ENCODE data around the gene ZNF534. TPM values are rescaled to one million over a fixed set of nuclear protein-coding genes. Genes with fewer than 3 reads are reported as not detected.
"Not testable (repeated sequence)": the region's sequence is repeated elsewhere in the genome, so short reads cannot be mapped to it uniquely, and the experiment has no call there.

Gene ZNF534
- total RNA-seq, 2 experiments from 2014 or later, result not detected

DNA sequence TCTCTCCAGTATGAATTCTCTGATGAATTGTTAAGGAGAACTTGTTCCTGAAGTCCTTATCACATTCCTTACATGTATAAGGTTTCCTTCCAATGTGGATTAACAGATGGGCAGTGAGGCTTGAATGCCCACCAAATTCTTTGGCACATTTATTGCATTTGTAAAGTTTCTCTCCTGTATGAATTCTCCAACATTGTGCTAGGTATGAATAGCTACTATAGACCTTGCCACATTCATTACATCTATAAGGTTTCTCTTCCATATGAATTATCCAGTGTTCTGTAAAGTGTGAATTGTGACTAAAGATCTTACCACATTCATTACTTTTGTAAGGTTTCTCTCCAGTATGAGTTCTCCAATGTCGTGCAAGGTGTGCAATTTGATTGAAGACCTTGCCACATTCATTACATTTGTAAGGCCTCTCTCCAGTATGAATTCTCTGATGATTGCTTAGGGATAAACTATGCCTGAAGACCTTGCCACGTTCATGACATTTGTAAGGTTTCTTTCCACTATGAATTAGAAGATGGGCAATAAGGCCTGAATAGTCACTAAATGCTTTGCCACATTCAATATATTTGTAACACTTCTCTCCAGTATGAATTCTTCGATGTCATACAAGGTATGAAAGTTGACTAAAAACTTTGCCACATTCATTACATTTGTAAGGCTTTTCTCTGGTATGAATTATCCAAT lies 44.9 kb downstream of the ZNF534 start:
- ChIA-PET CTCF (no interaction called here), POLR2A (no interaction called here)
- H3K27ac Mint-ChIP-seq, result no peak overlapping the region
- H3K4me3 Mint-ChIP-seq, result no peak overlapping the region
- ATAC-seq (no peak), DNase-seq (no peak)
- H3K36me3 Mint-ChIP-seq (ENCODE audit: low read depth), result peaks cover 30% of the 10 kb centered on the region
- no peaks in the 10 kb centered on the region for H3K4me1 Mint-ChIP-seq (ENCODE audit: low read depth)
- peaks cover 79% of the 10 kb centered on the region for H3K9me3 Mint-ChIP-seq (ENCODE audit: insufficient read depth)
- H3K27me3 Mint-ChIP-seq (ENCODE audit: low read depth), result no peaks in the 10 kb centered on the region

DNA sequence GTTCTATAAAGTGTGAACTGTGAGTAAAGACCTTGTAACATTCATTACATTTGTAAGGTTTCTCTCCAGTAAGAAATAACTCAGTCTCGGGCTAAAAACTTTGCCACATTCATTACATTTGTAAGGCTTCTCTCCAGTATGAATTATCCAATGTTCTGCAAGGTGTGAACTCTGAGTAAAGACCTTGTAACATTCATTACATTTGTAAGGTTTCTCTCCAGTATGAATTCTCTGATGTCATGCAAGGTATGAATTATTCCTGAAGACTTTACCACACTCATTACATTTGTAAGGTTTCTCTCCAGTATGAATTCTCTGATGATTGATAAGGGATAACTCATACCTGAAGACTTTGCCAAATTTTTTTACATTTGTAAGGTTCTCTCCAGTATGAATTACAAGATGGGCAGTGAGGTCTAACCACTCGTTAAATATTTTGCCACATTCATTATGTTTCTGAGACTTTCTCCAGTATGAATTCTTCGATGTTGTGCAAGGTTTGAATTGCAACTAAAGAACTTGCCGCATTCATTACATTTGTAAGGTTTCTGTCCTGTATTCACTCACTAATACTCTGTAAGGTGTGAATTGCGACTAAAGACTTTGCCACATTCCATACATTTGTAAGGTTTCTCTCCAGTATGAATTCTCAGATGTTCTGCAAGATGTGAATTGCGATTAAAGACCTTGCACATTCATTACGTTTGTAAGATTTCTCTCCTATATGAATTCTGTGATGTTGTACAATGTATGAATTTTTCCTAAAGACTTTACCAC lies 45.6 kb downstream of the ZNF534 start:
- no peak overlapping the region for H3K27ac Mint-ChIP-seq
- H3K27me3 Mint-ChIP-seq (ENCODE audit: low read depth), result no peaks in the 10 kb centered on the region
- DNase-seq (no peak), ATAC-seq (no peak)
- CTCF ChIA-PET, result no interaction called here
- H3K4me3 Mint-ChIP-seq, result no peak overlapping the region
- peaks cover 30% of the 10 kb centered on the region for H3K36me3 Mint-ChIP-seq (ENCODE audit: low read depth)
- POLR2A ChIA-PET, result no interaction called here
- no peaks in the 10 kb centered on the region for H3K4me1 Mint-ChIP-seq (ENCODE audit: low read depth)
- peaks cover 77% of the 10 kb centered on the region for H3K9me3 Mint-ChIP-seq (ENCODE audit: insufficient read depth)

DNA sequence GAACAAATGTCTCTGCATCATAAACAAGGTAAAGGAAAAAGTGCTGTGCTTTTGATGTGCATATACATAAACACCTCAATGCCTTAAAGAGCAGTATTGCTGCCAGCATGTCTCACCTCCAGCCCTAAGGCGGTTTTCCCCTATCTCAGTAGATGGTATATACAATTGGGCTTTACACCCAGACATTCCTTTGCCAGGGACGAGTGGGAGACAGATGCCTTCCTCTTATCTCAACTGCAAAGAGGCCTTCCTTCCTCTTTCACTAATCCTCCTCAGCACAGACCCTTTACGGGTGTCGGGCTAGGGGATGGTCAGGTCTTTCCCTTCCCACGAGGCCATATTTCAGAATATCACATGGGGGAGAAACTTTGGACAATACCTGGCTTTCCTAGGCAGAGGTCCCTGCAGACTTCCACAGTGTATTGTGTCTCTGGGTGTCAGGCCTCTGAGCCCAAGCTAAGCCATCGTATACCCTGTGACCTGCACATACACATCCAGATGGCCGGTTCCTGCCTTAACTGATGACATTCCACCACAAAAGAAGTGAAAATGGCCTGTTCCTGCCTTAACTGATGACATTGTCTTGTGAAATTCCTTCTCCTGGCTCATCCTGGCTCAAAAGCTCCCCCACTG lies 55.3 kb downstream of the ZNF534 start:
- peaks cover 29% of the 10 kb centered on the region for H3K9me3 Mint-ChIP-seq (ENCODE audit: insufficient read depth)
- H3K27ac Mint-ChIP-seq; CTCF ChIA-PET; H3K4me3 Mint-ChIP-seq; ATAC-seq; H3K4me1 Mint-ChIP-seq (ENCODE audit: low read depth); DNase-seq; H3K36me3 Mint-ChIP-seq (ENCODE audit: low read depth); POLR2A ChIA-PET; H3K27me3 Mint-ChIP-seq (ENCODE audit: low read depth): not testable (repeated sequence)

DNA sequence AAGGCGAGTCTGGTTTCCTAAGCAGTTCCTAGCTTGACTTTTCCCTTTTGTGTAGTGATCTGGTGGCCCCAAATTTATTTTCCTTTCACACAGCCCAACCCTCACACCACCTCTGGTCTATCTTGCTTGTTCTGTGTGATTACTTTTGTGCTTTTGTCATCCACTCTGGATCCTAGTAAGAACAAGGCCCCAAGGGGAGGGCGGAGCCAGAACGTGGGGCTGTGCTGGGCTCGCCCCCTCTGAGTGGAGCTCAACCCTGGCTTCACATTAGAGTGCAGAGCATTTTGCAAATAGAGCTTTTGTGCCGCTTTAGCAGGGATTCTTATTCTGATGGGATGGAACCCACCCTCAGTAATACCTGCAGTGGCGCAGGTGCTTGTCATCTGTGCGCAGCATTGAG lies 56.1 kb downstream of the ZNF534 start:
- DNase-seq; H3K27me3 Mint-ChIP-seq (ENCODE audit: low read depth); H3K36me3 Mint-ChIP-seq (ENCODE audit: low read depth); POLR2A ChIA-PET; H3K4me3 Mint-ChIP-seq; H3K4me1 Mint-ChIP-seq (ENCODE audit: low read depth); H3K27ac Mint-ChIP-seq; CTCF ChIA-PET; ATAC-seq: not testable (repeated sequence)
- peaks cover 33% of the 10 kb centered on the region for H3K9me3 Mint-ChIP-seq (ENCODE audit: insufficient read depth)

DNA sequence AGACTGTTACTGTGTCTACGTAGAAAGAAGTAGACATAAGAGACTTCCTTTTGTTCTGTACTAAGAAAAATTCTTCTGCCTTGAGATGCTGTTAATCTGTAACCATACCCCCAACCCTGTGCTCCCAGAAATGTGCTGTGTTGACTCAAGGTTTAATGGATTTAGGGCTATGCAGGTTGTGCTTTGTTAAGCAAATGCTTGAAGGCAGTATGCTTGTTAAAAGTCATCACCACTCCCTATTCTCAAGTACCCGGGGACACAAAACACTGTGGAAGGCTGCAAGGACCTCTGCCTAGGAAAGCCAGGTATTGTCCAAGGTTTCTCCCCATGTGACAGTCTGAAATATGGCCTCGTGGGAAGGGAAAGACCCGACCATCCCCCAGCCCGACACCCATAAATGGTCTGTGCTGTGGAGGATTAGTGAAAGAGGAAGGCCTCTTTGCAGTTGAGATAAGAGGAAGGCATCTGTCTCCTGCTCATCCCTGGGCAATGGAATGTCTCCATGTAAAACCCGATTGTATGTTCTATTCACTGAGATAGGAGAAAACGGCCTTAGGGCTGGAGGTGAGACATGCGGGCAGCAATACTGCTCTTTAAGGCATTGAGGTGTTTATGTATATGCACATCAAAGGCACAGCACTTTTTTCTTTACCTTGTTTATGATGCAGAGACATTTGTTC lies 56.8 kb downstream of the ZNF534 start:
- peaks cover 34% of the 10 kb centered on the region for H3K9me3 Mint-ChIP-seq (ENCODE audit: insufficient read depth)
- ATAC-seq; H3K27me3 Mint-ChIP-seq (ENCODE audit: low read depth); H3K27ac Mint-ChIP-seq; CTCF ChIA-PET; POLR2A ChIA-PET; H3K4me1 Mint-ChIP-seq (ENCODE audit: low read depth); DNase-seq; H3K36me3 Mint-ChIP-seq (ENCODE audit: low read depth); H3K4me3 Mint-ChIP-seq: not testable (repeated sequence)

DNA sequence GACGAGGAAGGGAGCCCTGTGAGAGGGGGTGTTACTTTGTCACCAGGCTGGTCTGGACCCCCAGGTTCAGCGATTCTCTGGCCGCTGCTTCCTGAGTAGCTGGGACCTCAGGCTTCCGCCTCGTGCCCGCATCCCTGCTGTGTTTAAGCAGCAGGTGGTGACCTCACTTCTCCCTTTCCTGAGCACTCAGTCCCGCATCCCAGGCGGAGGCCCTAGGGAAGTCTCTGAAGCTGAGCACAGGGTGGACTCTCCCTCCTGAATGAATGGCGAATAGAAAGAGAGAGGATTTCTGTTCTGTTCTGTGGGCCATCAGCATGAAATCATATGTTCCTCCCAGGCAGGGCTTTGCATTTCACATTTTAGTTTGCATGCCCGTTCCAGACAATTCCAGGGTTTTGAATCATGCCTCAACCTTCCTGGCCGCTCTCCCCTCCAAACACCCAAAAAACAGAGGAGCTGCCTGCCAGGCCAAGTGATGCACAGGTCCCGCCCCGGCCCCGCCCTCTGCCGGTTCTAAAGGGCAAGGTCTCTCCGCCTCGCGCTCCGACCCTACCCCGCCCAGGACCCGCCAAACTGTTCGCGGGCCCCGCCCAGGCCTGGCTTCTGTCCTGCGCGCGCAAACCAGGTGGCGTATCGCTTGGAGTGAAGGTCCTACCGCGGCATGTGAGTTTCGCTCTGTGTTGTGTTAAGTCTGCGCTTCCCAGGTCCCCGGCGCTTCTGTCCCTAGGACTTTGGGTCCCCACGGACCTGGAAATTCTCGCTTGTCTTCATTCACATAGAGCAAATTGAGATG lies 63.4 kb downstream of the ZNF534 start:
- peak overlapping the region; percentile 31 for H3K4me3 Mint-ChIP-seq
- ChIA-PET CTCF (no interaction called here), POLR2A (no interaction called here)
- no peak for ATAC-seq
- no peak overlapping the region for H3K27ac Mint-ChIP-seq
- no peaks in the 10 kb centered on the region for H3K27me3 Mint-ChIP-seq (ENCODE audit: low read depth)
- peak; percentile 37 for DNase-seq
- H3K4me1 Mint-ChIP-seq (ENCODE audit: low read depth), result peaks cover 1% of the 10 kb centered on the region
- peaks cover 40% of the 10 kb centered on the region for H3K9me3 Mint-ChIP-seq (ENCODE audit: insufficient read depth)
- H3K36me3 Mint-ChIP-seq (ENCODE audit: low read depth), result peaks cover 18% of the 10 kb centered on the region

DNA sequence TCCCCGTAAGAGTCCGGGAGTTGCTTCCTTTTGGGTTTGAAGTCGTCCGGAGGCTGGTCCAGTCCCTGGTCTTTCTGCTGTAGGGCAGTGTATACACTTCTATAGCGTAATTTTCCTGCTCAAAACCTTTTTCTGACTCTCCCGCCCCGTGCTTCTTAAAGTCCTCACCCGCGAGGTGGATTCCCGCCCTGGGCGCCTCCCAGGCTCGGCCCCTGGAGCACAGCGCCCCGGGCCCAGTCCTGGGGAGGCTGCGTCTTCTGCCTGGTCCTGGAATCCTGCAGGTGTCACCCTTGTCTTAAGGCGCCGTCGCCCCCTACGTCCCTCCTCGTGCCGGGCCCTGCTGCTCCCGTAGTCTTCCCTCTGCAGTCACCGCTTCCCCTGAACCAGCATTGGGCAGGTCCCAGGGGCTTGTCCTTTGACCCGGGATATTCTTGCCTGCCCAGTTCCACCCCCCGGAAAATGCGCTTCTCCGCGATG lies 64.1 kb downstream of the ZNF534 start:
- DNase-seq (peak; percentile 19), ATAC-seq (no peak)
- Mint-ChIP-seq H3K36me3 (ENCODE audit: low read depth) (peaks cover 18% of the 10 kb centered on the region), H3K27ac (no peak overlapping the region), H3K4me1 (ENCODE audit: low read depth) (peaks cover 1% of the 10 kb centered on the region), H3K27me3 (ENCODE audit: low read depth) (no peaks in the 10 kb centered on the region), H3K9me3 (ENCODE audit: insufficient read depth) (peaks cover 40% of the 10 kb centered on the region), H3K4me3 (peak overlapping the region; percentile 31)
- POLR2A ChIA-PET, result no interaction called here
- CTCF ChIA-PET, result no interaction called here

DNA sequence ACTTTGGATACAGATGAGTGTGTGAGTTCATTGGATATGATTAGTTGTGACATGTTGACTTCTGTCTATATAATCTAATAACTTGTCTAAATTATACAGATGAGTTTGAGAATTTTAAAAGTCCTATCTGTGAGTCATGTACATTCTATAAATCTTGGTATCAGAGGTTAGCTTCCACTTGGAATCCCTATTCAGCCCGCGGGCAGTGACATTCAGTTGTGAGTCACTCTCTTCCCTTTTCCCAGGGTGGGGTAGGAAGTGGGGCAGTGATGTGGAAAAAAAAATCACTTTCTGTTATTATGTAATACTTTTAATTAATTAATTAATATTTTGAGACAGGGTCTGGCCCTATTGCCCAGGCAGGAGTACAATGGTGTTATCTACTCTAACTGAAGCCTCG lies 65.6 kb downstream of the ZNF534 start:
- ChIA-PET POLR2A (no interaction called here), CTCF (no interaction called here)
- peaks cover 1% of the 10 kb centered on the region for H3K4me1 Mint-ChIP-seq (ENCODE audit: low read depth)
- H3K27ac Mint-ChIP-seq, result no peak overlapping the region
- H3K9me3 Mint-ChIP-seq (ENCODE audit: insufficient read depth), result peaks cover 46% of the 10 kb centered on the region
- no peak overlapping the region for H3K4me3 Mint-ChIP-seq
- peaks cover 16% of the 10 kb centered on the region for H3K36me3 Mint-ChIP-seq (ENCODE audit: low read depth)
- DNase-seq (no peak), ATAC-seq (no peak)
- no peaks in the 10 kb centered on the region for H3K27me3 Mint-ChIP-seq (ENCODE audit: low read depth)

DNA sequence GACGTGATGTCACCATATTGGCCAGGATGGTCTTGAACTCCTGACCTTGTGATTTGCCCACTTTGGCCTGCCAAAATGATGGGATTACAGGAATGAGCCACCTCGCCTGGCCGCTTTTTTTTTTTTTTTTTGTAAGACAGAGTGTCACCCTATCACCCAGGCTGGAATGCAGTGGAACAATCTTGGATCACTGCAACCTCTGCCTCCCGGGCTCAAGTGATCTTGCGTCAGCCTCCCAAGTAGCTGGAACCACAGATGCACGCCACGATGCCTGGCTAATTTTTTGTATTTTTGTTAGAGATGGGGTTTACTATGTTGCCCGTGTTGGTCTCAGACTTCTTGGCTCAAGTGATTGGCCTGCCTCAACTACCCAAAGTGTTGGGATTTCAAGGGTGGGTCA lies 69.6 kb downstream of the ZNF534 start:
- ChIA-PET POLR2A (no interaction called here), CTCF (no interaction called here)
- peaks cover 14% of the 10 kb centered on the region for H3K36me3 Mint-ChIP-seq (ENCODE audit: low read depth)
- H3K27me3 Mint-ChIP-seq (ENCODE audit: low read depth), result no peaks in the 10 kb centered on the region
- H3K4me1 Mint-ChIP-seq (ENCODE audit: low read depth), result no peaks in the 10 kb centered on the region
- H3K9me3 Mint-ChIP-seq (ENCODE audit: insufficient read depth), result peaks cover 35% of the 10 kb centered on the region
- DNase-seq (no peak), ATAC-seq (no peak)
- H3K4me3 Mint-ChIP-seq, result no peak overlapping the region
- H3K27ac Mint-ChIP-seq, result no peak overlapping the region

DNA sequence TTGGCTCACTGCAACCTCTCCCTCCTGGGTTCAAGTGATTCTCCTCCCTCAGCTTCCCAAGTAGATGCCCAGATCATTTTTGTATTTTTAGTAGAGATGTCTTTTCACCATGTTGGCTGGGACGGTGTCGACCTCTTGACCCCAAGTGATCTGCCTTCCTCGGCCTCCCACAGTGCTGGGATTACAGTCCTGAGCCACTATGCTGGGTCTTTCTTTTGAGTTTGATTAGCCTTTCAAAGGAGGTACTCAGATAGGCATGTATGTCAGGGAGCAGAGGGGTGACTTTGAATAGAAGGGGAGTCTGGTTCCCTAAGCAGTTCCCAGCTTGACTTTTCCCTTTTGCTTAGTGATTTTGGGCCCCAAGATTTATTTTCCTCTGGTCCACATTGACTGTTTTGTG lies 71.5 kb downstream of the ZNF534 start:
- POLR2A ChIA-PET, result not testable (repeated sequence)

DNA sequence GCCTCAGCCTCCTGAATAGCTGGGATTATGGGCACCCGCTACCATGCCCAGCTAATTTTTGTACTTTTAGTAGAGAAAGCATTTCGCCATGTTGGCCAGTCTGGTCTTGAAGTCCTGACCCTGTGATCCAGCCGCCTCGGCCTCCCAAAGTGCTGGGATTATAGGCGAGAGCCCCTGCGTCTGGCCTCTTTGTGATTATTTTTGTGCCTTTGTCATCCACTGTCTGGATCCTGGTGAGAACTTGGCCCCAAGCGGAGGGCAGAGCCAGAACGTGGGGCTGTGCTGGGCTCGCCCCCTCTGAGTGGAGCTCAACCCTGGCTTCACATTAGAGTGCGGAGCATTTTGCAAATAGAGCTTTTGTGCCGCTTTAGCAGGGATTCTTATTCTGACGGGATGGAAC lies 72.0 kb downstream of the ZNF534 start:
- Mint-ChIP-seq H3K36me3 (ENCODE audit: low read depth) (peaks cover 12% of the 10 kb centered on the region), H3K9me3 (ENCODE audit: insufficient read depth) (peaks cover 23% of the 10 kb centered on the region)
- POLR2A ChIA-PET, result not testable (repeated sequence)

More for the DNA sequence above, 71.5 kb downstream of the ZNF534 start:
- H3K27ac Mint-ChIP-seq; H3K27me3 Mint-ChIP-seq (ENCODE audit: low read depth); CTCF ChIA-PET; ATAC-seq; H3K4me1 Mint-ChIP-seq (ENCODE audit: low read depth); H3K4me3 Mint-ChIP-seq; DNase-seq: not testable (repeated sequence)
- H3K9me3 Mint-ChIP-seq (ENCODE audit: insufficient read depth), result peaks cover 25% of the 10 kb centered on the region
- H3K36me3 Mint-ChIP-seq (ENCODE audit: low read depth), result peaks cover 12% of the 10 kb centered on the region

More for the DNA sequence above, 72.0 kb downstream of the ZNF534 start:
- H3K4me1 Mint-ChIP-seq (ENCODE audit: low read depth); H3K27me3 Mint-ChIP-seq (ENCODE audit: low read depth); DNase-seq; H3K27ac Mint-ChIP-seq; CTCF ChIA-PET; ATAC-seq; H3K4me3 Mint-ChIP-seq: not testable (repeated sequence)

Measured in activated CD8-positive, alpha-beta T cell treated with anti-CD3 and anti-CD28 coated beads, Interleukin-2, amount 10 ng/mL, durations not matched to agents 7 days and 5 days (primary cell).